GM06990 (cell line): Measurements from ENCODE around the gene BTBD18.

Source experiments
- DNase-seq: peaks from one replicate; pipeline ENCODE4 v3.0.0-alpha.2; 2011; ENCODE audit not compliant: insufficient read length; ENCODE audit errors: extremely low read depth
- H3K27me3 ChIP-seq: replicated peaks from 2 replicates; pipeline ENCODE4 v1.6.0; 2011; ENCODE audit warnings: low read length; ENCODE audit not compliant: control insufficient read depth, insufficient read depth
- H3K36me3 ChIP-seq: 2 replicates; pipeline ENCODE4 v1.5.1; 2011; ENCODE audit warnings: low read length; ENCODE audit not compliant: control insufficient read depth, insufficient read depth
- H3K4me3 ChIP-seq: replicated peaks from 2 replicates; pipeline ENCODE4 v1.5.1; 2011; ENCODE audit warnings: low read depth, mild to moderate bottlenecking, control low read depth, low read length
- TF ChIP-seq, protein P1 (sequence below): IDR thresholded peaks from 2 replicates; pipeline ENCODE4 v1.5.1; 2011; ENCODE audit warnings: low read length, control low read depth, mild to moderate bottlenecking, inconsistent platforms; ENCODE audit not compliant: insufficient read depth, poor library complexity, severe bottlenecking

The BTBD18 gene

DNA sequence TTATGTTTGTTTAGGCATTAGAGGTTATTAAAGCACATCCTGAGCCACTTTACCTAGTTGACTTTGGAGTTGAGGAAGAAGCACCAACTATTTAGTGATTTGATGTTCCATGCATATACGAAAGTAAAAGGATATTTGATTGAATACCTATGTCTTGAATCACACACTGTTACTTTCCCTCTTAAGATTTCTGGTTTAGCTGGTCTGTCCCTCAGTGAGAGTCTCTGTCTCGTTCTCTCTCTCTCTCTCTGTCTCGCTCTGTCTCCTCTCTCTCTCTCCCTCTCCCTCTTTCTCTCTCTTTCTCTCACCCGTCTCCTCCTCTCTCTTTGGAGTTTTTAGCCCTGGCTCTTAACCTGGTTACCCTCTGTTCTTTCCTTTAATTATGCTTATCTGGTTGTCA is 20.9 kb upstream of the BTBD18 start:
- no peak overlapping the region for H3K4me3 ChIP-seq
- no peak for DNase-seq
- H3K36me3 ChIP-seq, result no peaks in the 10 kb centered on the region
- no peaks in the 10 kb centered on the region for H3K27me3 ChIP-seq
- TF ChIP-seq, protein P1, sequence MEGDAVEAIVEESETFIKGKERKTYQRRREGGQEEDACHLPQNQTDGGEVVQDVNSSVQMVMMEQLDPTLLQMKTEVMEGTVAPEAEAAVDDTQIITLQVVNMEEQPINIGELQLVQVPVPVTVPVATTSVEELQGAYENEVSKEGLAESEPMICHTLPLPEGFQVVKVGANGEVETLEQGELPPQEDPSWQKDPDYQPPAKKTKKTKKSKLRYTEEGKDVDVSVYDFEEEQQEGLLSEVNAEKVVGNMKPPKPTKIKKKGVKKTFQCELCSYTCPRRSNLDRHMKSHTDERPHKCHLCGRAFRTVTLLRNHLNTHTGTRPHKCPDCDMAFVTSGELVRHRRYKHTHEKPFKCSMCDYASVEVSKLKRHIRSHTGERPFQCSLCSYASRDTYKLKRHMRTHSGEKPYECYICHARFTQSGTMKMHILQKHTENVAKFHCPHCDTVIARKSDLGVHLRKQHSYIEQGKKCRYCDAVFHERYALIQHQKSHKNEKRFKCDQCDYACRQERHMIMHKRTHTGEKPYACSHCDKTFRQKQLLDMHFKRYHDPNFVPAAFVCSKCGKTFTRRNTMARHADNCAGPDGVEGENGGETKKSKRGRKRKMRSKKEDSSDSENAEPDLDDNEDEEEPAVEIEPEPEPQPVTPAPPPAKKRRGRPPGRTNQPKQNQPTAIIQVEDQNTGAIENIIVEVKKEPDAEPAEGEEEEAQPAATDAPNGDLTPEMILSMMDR, result no peak

DNA sequence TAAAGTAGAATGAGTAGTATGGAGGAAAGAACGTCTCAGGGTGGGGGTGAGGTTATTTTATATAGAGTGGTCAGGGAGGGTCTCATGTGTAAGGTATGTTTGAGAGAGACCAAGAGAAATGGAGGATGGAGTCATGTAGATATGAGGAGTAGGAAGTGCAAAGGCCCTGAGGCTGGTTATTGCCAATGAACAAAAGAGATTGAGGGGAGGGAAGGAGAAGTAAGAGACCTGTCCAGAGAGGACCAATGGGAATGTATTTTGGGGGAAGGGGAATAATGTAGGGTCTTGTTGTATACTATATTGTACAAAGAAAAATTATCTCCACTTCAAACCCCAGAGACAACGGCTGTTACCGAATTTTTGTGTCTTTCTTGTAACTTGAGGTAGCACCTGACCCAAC is 19.7 kb upstream of the BTBD18 start:
- Histone ChIP-seq H3K36me3 (no peaks in the 10 kb centered on the region), H3K4me3 (no peak overlapping the region), H3K27me3 (no peaks in the 10 kb centered on the region)
- no peak for DNase-seq
- TF ChIP-seq, protein P1, result no peak

DNA sequence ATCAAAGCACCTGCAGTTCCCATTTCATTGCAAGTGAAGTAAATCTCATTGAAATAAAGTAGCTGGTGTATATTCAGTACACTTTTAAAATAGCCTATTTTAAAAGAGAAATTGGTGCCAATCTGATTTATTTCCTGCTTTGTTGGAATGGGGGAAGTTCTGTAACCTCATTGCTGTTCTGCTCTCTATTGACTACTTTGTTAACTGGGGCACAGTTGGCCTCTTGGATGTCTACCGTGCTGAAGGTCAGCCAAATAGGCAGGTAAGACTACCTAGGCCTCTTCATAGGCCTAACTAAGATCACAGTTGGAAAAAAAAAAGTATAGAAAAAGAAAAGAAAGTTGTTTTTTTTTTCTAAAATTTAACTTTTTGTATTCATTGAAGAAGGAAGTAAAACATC is 19.2 kb upstream of the BTBD18 start:
- no peak overlapping the region for H3K4me3 ChIP-seq
- no peaks in the 10 kb centered on the region for H3K36me3 ChIP-seq
- DNase-seq, result no peak
- H3K27me3 ChIP-seq, result no peaks in the 10 kb centered on the region
- TF ChIP-seq, protein P1, result no peak

DNA sequence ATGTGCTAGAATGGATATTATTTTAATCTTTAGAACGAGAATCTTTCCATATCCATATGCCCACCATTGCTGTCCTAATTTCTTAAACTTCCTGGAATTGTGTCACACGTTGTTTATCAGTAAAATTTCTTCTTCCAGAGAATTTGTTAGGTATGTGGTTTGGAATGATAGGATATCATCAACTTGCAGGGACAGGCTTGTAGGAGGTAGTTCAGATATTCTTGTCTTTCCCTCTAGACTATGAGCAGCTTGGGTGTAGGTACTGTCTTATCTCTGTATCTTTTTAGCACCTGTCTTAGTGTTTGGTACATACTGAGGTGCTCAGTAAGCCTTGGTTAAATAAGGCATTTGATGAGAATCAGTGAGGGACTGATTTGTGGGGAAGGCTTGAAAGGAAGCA is 13.4 kb upstream of the BTBD18 start:
- TF ChIP-seq, protein P1, result no peak
- Histone ChIP-seq H3K4me3 (no peak overlapping the region; the same call in 1 of the 2 replicates), H3K27me3 (no peaks in the 10 kb centered on the region), H3K36me3 (no peaks in the 10 kb centered on the region)
- DNase-seq, result no peak

DNA sequence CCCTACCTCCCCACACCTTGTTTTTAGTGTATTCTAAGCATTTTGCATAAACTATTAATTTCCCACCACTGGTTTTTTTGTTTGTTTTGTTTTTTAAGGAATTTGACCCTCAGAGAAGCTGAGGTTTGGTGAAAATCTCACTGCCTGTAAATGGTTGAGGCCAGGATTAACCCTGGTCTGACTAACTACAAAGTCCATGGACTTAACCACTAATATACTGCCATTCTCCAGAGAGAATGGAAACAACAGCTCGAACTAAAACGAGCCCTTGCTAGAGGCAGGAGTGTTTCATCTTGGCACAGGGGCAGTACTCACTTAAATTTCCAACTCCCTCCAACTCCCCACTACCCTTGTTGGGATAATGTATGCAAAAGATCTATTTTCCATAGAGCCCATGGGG is 12.9 kb upstream of the BTBD18 start:
- Histone ChIP-seq H3K27me3 (no peaks in the 10 kb centered on the region), H3K36me3 (no peaks in the 10 kb centered on the region), H3K4me3 (no peak overlapping the region; the same call in 1 of the 2 replicates)
- TF ChIP-seq, protein P1, result no peak
- DNase-seq, result no peak

DNA sequence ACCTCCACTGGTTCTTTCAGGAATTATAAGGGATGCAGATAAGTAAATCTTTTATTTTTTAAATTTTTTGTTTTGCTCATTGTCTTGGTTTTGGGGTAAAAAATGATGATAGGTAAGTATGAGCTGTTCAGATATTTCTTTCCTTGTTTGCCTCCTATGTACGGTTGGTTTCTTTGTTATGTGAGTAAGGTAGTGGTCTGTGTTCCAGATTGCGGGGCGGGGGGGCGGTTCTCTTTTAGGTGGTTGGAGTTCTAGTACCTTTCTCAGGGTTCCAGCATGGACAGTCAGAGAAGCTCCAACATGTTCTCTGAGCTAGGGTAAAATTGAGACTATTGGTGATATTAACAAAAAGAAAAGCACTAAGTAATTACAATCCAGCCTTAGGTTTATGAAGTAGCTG is 12.4 kb upstream of the BTBD18 start:
- no peak for DNase-seq
- Histone ChIP-seq H3K27me3 (no peaks in the 10 kb centered on the region), H3K4me3 (no peak overlapping the region; the same call in 1 of the 2 replicates), H3K36me3 (no peaks in the 10 kb centered on the region)
- TF ChIP-seq, protein P1, result no peak
